LNCAP (cell line): ENCODE results near the gene ZNF652.

Source experiments
- CTCF ChIP-seq: fragments of 450-650 bp; IDR thresholded peaks from 2 replicates; pipeline ENCODE4 v1.5.1; 2017; ENCODE audit warnings: mild to moderate bottlenecking

ZNF652 gene

GRCh38 chr17:49381793-49382192 lies 19.7 kb upstream of the ZNF652 start:
- TF ChIP-seq CTCF: no peak

DNA sequence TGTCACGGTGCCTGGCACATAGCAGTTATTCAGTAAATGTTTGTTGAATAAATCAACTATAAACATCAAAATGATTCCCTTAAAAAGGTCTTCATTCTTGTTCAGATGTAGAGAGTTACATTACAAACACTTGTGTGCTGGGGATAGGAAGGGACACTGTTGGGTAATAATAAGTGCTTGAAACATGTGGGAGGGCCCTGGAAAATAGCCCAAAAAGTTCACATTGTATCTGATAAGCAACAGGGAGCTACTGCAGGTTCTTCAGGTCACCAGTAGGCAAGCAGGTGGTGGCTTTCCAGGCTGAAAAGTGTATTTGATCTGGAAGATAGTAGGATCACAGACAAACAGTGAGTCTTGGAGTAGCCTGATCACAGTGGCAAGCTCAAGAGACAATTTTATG lies 19.0 kb upstream of the ZNF652 start:
- no peak for TF ChIP-seq CTCF

GRCh38 chr17:49379926-49380325 lies 17.9 kb upstream of the ZNF652 start:
- no peak for TF ChIP-seq CTCF

GRCh38 chr17:49378311-49378710 lies 16.3 kb upstream of the ZNF652 start:
- no peak for TF ChIP-seq CTCF

DNA sequence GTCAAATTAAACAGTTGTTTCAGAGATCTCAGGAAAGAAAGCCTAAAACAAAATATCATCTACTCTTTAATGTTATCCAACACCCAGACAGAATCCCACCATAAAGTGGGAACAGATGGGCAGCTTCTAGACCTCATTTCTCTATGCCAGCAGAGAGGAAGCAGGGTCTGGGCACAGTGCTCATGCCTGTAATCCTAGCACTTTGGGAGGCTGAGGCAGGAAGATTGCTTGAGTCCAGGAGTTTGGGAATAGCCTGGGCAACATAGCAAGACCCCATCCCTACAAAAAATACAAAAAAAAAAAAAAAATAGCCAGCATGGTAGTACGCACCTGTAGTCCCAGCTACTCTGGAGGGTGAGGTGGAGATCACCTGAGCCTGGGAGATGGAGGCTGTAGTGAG lies 13.5 kb upstream of the ZNF652 start:
- no peak for TF ChIP-seq CTCF

DNA sequence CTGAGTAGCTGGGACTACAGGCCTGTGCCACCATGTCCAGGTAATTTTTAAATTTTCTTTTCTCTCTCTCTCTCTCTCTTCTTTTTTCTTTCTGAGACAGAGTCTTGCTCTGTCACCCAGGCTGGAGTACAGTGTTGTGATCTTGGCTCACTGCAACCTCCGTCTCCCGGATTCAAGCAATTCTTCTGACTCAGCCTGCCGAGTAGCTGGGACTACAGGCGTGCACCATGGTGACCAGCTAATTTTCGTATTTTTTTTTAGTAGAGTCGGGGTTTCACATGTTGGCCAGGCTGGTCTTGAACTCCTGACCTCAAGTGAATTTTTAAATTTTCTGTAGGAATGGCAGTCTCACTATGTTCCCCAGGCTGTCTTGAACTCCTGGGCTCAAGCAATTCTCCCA lies 11.1 kb upstream of the ZNF652 start:
- TF ChIP-seq CTCF: no peak

DNA sequence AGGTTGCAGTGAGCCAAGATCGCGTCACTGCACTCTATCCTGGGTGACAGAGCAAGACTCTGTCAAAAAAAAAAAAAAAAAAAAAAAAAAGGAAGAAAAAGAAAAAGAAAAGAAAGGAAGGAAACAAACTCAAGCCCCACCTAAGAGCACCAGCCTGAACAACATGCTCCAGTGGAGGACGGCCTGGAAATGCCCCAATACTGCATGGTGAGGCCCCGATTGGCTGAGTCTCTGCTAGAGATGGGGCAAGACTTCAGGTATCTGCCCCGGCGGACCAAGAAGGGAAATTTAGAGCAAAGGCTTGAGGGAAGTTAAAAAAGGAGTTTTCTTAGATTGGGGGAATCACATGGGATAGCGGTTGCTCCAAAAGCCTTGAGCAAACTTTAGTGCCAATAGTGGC lies 10.4 kb upstream of the ZNF652 start:
- no peak for TF ChIP-seq CTCF
